Activated CD4-positive, alpha-beta T cell treated with anti-CD3 and anti-CD28 coated beads for 1 hour (primary cell): ENCODE results near the gene TMEM88.
A peak's percentile ranks its signal among the peaks of the same experiment; 100 is the strongest.

Experiments used
- DNase-seq: peaks from one replicate; pipeline ENCODE4 v3.0.0-alpha.2; 2020

TMEM88 gene

DNA sequence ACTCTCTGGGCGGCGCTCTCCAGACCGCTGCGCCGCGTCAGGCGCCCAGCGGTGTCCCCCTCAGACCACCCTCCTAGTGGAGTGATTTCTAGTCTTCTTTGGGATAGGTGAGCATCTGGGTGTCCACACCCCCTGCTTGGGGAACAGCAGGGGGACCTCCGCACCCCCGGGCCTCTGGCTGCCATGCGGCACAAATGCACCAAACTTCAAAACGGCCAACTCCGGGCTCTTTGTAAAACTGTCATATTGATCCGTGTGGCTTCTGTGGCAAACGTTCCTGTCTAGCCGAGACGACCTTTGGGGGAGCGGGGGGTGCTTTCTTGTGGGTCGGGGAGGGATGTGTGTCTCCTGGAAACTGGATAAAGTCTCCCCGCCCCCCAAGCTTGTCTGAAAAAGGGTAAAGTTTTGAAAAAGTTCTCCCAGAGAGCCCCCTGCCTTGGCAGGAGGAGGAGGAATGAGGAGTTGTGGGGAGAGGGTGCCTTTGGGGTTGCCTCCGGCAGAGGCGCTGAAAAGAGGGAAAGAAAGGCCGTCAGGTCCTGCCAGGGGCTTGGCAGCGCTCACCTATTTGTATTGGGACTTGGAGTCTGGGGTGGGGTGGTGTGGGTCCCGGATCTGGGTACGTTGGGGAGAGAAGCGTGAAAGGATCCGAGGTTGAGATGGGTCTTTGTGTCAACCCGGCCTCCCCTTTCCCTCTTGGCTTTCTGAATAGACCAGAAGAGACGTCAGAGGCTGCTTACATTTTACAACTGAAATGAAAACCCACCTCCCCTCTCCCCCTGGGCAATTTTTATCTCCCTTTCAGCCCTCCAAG lies 31.6 kb downstream of the TMEM88 start:
- peak; percentile 28 for DNase-seq

DNA sequence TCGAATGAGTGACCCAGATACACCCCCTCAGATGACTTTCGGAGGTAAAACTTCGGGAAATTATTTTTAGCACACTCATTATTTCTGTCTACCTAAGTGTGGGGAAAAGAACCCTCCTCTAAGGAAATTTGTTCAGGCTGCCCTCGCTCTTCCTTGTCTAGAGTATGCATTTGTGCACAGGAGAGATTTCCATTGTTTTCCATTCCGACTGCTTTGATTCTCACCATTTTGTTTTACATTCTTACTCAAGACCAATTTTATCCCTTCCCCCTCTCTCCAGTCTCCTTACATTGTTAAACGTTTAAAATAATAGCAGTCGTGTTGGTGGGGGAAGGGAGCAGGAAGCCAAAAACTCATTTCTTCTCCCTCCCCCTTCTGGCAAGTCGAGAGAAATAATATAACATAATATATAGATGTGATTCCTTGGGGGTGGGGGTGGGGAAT lies 32.2 kb downstream of the TMEM88 start:
- DNase-seq: no peak

DNA sequence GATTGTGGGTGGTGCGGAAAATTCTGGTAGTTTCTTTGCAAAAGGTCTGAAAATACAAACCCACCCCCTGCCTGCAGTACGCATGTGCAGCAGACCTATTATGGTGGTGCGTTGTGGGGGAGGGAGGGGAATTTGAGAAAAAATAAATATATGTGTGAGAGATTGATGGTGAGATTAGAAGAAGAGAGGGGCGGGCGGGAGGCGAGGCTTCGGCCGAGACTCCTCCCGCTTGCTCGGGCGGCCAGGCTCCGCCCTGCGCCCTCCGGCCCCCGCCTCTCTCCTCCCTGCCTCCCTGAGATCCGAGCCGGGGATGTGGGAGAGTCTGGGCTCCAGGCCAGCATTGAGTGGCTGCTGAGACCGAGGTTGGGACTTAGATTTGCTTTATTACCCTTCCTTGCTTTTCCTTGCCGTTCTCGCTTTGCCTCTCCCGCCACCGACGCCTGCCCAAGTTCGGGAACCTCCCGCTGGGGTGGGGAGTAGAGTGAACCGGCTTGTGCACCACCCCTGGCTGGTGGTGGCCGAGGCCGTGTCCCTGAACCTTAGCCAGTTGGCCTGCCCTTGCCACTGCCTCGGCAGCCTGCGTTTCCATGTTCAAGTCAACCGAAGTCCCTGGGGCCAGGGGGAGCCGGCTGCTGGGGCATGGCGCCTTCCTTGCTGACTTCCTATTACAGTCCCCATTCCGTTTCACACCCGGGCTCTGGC lies 32.8 kb downstream of the TMEM88 start:
- DNase-seq: peak; percentile 80

DNA sequence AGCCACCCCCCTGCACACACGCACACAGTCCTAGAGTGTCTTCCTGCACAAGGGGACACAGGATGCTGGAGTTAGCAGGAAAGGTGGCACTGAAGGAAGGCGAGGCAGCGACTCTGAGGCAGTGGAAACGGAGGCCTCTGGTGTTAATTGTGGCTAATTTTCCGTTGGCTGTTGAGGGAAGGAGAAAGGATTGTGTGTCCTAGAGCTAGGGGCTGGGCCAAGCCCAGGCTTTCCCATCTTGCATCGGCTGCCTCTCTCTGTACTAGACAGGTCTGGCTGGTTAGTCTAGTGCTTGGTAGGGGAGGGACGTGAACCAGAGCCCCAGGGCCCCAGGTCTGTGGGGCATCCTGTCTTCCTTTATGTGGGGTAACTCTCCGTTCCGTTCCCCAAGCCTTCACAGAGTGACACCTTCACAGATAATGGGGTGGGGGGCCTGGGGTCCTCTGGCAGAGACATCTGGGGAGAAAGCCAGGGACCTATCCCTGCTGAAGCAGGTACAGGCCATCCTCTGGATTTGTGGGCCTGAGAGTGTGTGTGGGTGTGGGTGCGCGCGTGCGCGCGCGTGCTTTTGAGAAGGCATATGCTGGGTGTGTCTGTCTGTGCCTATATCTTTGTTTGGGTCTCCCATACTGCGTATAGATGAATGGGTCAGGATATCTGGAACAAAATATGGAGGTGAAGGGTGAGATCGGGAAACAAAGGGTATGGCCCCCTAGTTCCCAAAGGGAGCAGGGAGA lies 33.5 kb downstream of the TMEM88 start, which contains the start of gene CHD3:
Gene CHD3, plus strand, starts transcription at position 606 of the 737 bp plus-strand sequence. CDS start 212 bp downstream, outside the sequence.
- peak; percentile 35 for DNase-seq

DNA sequence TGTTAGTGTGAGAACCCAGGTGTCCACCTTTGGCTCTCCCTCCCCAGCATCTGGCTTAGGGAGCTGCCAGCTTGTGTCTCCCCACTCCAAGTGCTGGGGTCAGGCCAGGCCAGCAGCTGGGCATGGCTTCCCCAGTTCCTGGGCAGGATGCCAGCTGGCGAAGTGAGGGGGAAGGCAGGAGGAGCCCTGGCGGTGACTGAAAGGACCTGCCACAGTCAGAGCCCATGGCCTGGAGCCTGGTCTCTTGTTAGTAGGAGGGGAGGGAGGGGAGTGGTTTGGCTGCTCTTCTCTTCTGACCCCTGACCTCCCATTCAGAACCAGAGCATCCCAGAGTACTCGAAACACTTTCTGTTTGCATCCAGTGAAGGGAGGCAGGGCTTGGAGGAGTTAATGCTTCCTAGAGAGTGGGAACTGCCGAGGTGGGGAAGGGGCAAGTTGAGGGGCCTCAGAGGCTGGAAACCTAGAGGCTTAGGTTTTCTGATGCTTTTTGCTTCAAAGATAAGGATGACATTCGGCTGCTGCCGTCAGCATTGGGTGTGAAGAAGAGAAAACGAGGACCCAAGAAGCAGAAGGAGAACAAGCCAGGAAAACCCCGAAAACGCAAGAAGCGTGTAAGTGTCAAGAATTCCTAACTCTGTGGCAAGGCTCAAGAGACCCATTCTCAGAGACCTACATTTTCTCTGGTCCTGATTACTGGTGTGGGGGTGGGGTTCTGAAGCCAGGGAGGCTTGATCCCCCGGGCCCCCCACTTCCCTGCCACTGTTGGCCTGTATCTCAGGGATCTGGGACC lies 34.5 kb downstream of the TMEM88 start:
- no peak for DNase-seq

DNA sequence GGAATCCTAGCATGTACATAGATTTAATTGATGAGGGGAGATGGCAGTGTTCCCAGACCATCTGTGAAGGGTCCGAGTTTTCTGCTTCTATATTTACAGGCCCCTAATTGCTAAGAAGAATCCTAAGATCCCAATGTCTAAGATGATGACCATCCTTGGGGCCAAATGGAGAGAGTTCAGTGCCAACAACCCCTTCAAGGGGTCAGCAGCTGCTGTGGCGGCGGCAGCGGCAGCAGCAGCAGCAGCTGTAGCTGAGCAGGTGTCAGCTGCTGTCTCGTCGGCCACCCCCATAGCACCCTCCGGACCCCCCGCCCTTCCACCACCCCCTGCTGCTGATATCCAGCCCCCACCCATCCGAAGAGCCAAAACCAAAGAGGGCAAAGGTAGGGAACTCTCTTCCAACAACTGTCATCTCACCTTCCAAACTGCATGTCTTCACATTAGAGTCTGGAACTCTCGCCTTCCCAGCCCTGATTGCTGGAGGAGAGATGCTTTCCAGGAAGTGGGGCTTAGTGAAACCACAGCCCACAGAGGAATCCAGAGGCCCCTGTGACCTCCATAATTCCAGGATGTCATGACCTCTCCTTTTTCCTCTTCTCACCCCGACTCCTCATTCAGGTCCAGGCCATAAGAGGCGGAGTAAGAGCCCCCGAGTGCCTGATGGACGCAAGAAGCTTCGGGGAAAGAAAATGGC lies 38.5 kb downstream of the TMEM88 start:
- no peak for DNase-seq

DNA sequence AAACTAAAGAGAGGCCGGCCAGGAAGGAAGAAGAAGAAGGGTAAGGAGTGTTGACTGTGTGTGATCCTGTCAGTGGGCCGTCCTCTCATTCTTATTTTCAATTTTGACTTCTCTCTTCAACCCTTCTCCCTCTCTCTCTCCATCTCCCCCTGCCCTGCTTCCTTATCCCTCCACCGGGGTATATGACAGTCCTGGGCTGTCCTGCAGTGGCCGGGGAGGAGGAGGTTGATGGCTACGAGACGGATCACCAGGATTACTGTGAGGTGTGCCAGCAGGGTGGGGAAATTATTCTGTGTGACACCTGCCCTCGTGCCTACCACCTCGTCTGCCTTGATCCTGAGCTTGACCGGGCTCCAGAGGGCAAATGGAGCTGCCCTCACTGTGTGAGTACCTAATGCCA lies 39.4 kb downstream of the TMEM88 start:
- DNase-seq: no peak

DNA sequence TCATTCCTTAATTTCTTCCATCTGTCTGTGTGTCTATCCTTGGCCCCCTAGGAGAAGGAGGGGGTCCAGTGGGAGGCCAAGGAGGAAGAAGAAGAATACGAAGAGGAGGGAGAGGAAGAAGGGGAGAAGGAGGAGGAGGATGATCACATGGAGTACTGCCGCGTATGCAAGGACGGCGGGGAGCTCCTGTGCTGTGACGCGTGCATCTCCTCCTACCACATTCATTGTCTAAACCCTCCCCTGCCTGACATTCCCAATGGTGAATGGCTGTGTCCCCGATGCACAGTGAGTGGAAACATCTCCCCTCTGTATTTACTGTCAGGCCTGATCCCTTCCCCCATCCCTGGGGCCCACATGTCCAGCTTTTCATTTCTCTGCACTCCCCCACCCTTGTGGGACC lies 40.0 kb downstream of the TMEM88 start:
- DNase-seq: no peak

DNA sequence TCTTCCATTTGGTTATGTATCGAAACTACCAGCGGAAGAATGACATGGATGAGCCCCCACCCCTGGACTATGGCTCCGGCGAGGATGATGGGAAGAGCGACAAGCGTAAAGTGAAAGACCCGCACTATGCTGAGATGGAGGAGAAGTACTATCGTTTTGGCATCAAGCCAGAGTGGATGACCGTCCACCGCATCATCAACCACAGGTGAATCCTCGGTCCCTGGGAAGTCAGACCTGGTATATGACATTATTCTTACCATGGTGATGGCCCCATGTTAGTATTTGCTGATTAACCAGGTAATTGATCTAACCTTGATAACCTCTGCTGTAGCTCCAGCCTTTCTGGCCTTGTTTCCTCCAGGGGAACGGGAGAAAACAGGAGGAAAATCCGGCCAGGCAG lies 42.2 kb downstream of the TMEM88 start:
- DNase-seq: no peak

DNA sequence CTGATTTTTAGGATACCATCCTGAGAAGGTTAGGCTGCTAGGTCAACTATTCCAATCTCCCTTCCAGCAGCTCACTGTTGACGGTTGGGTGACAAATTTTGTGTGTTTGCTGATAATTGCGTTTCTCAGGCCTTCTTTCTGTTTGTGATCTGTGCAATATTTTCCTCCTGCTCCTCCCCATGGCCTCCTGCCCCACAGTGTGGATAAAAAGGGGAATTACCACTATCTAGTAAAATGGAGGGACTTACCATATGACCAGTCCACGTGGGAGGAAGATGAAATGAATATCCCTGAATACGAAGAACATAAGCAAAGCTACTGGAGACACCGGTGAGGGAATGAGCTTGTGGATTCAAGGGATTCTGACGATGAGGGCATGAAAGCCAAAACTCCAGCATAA lies 42.9 kb downstream of the TMEM88 start:
- no peak for DNase-seq

DNA sequence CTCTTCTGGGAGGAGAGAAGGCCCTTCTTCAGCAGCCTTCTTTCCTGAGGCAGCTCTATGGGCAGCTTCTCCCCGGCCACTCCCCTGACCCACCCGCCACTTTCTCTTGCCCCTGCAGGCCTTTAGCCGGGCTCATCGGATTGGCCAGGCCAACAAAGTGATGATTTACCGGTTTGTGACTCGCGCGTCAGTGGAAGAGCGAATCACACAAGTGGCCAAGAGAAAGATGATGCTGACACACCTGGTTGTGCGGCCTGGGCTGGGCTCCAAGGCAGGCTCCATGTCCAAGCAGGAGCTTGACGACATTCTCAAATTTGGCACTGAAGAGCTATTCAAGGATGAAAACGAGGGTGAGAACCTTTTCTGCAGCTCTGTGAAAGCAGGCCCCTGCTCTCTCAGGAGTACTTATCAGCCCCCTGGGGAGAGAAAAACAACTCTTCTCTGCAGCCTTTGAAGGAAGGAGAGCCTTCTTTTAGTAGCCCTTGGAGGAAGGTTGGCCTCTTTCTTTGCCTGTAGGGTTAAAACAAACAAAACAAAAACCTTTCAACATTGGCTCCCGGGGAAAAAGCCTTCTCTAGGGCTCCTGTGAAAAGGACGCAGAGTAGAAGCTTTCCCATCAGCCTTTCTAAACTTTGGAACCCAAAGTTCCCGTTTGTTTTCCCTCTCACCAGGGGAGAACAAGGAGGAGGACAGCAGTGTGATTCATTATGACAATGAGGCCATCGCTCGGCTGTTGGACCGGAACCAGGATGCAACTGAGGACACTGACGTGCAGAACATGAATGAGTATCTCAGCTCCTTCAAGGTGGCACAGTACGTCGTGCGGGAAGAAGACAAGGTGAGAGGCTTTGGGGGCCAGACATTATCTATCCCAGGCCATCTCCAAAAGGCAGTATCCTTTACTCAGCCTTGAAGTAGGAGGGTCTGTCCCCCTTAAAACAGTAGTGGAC lies 48.6 kb downstream of the TMEM88 start:
- DNase-seq: no peak
